ENCODE results near the gene WDPCP.

GRCh38 chr2:63632382-63632781 lies 44.1 kb upstream of the WDPCP start:
- TF ChIP-seq REST (IDR thresholded peaks at IDR 0.05; ENCODE audit: borderline replicate concordance) (no peak), POLR2AphosphoS5 (IDR thresholded peaks at IDR 0.05) (no peak), CTCF (IDR thresholded peaks at IDR 0.05; ENCODE audit: poor library complexity, severe bottlenecking) (no peak), TAF1 (IDR thresholded peaks at IDR 0.05; ENCODE audit: low read depth) (no peak), MXI1 (conservative IDR thresholded peaks at IDR 0.05; ENCODE audit: poor library complexity, severe bottlenecking) (no peak), EZH2 (IDR thresholded peaks at IDR 0.05; ENCODE audit: borderline replicate concordance, insufficient read depth, low read length, poor library complexity, severe bottlenecking) (no peak), RAD21 (conservative IDR thresholded peaks at IDR 0.05) (no peak)

All from neural cell (in vitro differentiated cells).